HG03457 (cell line): ENCODE data around the gene MTX1.
"Not testable (repeated sequence)": the region's sequence is repeated elsewhere in the genome, so short reads cannot be mapped to it uniquely, and the experiment has no call there.

Experiments
- ATAC-seq: cut with Tn5 transposase; IDR thresholded peaks from one replicate; pipeline ENCODE4 v1.9.1; 2021; ENCODE audit warnings: moderate number of reproducible peaks; ENCODE audit not compliant: unreplicated experiment

MTX1 gene

DNA sequence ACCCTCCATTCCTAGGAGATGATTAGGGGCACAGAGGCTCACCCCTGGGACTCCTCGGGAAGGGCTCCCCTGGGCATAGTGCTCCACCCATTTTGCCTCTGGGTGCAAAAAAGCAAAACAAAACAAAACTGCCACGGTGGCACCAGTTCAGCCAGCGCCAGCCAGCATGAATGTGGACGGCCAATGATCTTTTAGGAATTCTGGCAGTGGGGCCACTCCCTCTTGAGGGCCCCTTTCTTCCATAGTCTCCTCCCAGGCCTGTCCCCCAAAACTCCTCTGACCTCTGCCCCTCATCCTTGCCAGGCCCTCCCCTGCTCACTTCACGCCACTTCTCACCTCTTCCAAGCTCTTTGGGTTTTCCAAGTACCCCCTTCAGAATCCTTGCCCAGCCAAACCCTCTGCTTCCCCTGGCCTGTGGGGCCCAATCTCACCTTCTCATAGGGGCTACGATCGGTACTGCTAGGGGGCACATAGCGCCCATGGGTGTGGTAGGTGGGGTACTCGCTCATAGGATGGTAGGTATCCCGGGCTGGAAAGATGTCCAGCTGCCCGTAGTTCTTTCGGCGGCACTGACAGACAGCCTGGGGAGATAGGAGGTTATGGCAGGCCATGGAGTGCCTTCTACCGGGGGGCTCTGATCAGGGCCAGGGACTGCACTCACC lies 21.6 kb upstream of the MTX1 start:
- no peak for ATAC-seq

DNA sequence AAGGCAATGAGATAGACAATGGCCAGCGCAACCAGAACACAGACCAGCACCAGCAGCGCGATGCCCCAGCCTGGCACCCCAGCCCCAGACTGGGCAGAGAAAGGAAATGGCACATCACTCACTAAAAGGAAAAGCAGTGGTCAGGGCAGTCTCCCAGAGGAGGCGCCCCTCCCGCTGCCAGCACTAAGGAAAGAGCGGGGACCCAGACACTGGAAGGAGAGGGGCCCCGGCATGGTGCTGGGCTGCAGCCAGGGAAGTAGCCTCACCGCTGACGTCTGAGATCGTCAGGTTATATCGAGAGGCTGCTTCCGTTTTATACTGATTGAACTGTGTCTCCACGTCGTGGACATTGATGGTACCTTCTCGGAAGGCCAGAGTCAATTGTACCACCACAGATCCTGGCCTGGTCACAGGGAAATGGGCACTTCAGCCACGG lies 21.0 kb upstream of the MTX1 start:
- no peak for ATAC-seq

DNA sequence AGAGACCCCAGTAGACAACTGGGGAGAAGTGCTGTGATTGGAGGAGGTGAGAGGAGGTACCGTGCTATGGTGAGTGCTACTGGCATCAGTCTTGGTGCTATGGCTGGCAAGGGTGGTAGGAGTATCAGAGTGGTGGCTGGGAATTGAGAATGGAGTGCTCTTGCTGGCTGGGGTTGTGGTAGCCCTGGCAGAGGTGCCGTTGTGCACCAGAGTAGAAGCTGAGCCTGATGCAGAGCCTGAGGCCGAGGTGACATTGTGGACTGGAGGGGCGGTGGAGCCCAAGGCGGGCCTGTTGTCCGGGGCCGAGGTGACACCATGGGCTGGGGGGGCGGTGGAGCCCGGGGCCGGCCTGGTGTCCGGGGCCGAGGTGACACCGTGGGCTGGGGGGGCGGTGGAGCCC lies 20.2 kb upstream of the MTX1 start:
- ATAC-seq: no peak

DNA sequence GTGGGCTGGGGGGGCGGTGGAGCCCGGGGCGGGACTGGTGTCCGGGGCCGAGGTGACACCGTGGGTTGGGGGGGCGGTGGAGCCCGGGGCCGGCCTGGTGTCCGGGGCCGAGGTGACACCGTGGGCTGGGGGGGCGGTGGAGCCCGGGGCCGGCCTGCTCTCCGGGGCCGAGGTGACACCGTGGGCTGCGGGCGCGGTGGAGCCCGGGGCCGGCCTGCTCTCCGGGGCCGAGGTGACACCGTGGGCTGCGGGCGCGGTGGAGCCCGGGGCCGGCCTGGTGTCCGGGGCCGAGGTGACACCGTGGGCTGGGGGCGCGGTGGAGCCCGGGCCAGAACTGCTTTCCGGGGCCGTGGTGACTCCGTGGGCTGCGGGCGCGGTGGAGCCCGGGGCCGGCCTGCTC lies 18.6 kb upstream of the MTX1 start:
- ATAC-seq: not testable (repeated sequence)

GRCh38 chr1:155191904-155192303 lies 16.6 kb upstream of the MTX1 start:
- ATAC-seq: no peak

GRCh38 chr1:155192346-155193274 lies 15.9 kb upstream of the MTX1 start:
- no peak for ATAC-seq

GRCh38 chr1:155193275-155193990 lies 15.1 kb upstream of the MTX1 start:
- peak; percentile 41 for ATAC-seq

DNA sequence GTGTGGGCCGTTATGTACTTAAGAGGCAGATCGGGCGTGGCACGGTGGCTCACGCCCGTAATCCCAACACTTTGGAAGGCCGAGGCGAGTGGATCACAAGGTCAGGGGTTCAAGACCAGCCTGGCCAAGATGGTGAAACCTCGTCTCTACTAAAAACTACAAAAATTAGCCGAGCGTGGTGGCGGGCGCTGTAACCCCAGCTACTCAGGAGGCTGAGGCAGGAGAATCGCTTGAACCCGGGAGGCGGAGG lies 14.6 kb upstream of the MTX1 start:
- not testable (repeated sequence) for ATAC-seq

GRCh38 chr1:155195201-155196102 lies 13.0 kb upstream of the MTX1 start:
- no peak for ATAC-seq

DNA sequence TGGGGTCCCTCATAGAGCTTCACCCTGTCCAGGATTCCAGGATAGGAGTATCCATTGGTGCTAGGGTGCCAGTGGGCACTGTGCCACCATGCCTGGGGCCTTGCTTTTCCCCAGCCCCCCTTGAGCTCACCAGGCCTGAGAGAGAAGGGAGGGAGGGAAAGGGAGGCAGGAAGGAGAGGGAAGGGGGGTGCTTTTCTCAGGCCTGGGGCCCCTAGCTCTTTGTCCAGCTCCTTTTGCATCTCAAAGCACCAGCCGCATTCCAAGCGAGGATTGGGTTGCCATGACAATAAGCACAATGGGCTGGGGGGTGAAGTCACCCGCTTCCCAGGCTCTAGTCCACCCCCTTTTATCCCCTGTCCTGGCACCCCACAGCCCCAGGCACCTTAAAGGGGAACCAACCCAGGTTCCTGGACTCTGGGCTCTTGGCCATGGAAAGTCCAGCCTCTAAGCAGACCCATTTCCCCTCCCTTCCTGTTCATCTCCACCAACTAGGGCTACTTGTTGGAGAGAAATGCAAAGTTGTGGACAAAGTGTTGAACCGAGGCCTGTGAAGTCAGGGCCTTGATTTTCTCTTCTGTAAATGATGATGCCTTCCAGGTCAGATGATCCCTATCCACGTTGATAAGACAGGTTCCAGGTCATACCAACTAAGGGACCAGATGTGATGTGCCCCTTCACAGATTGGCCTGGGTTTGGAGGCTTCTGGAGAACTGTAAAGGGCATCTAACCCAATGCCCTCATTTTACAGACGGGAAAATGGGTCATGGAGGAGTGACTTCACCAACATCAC lies 12.2 kb upstream of the MTX1 start:
- ATAC-seq: no peak

DNA sequence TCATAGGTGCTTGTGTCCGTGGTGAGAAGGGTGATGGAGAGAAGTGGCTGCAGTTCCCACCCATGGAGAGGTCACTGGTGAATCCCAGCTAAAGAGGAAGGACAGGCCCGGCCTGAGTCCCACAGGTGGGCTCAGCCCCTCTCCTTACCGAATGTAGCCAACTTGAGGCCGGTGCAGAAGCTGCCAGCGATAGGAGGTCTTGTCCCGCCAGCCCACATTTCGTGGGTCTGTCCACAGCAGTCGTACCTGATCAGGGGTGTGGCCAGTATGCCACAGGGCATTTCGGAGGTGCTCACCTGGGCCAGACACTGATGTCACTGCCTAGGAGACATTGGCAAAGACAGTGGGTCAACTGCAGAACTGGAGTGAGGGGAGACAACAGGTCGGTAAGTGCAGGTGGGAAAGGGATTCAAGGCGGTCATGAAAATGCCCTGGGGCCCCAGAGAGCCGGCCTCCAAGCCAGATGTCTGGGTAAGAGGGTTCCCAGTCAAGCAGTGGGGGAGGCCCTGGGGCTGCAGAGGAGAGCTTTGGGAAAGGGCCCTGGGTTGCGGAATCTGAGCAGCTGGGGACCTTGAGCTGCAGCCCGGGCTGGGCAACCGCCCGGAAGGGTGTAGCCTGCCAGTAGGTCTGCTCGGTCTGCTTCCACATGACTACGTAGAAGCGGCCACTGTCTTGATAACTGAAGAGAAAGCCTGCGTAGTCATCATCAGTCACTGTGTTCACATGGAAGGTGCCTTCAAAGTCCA lies 11.4 kb upstream of the MTX1 start:
- ATAC-seq: no peak

DNA sequence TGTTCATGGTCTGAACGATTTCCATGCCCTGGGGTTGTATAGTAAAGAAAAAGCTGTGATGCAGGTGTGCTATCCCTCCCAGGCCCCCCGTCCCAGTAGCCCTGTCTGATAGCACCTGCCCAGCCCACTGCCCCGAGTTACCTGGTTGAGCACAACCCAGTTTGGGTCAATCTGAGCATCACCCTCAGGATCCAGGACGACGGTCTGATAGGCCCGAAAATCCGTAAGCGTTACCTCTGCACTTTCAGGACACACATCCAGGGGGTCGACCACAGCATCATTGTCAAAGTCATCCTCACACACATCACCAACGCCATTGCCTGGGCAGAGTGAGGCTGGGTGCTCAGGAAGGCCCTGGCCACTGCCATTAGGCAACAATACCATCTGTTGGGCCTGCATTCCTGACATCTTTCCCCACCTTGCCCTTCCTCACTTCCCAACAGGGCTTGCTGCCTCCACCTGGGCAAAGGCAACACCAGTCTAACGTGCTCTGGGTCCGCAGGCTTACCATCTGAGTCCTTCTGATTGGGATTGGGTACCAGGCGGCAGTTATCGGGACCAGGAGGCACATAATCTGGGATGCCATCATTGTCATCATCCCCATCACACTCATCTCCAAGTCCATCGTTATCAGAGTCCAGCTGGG lies 10.5 kb upstream of the MTX1 start:
- no peak for ATAC-seq

- no peak for ATAC-seq
Observed at GRCh38 chr1:155198547-155198906, 10.0 kb upstream of the MTX1 start.

GRCh38 chr1:155199792-155200191 lies 8.7 kb upstream of the MTX1 start:
- no peak for ATAC-seq

- no peak for ATAC-seq
Observed at GRCh38 chr1:155200920-155201319, 7.6 kb upstream of the MTX1 start.

GRCh38 chr1:155202198-155202597 lies 6.3 kb upstream of the MTX1 start:
- no peak for ATAC-seq

- no peak for ATAC-seq
Observed at GRCh38 chr1:155202731-155203515, 5.6 kb upstream of the MTX1 start.

DNA sequence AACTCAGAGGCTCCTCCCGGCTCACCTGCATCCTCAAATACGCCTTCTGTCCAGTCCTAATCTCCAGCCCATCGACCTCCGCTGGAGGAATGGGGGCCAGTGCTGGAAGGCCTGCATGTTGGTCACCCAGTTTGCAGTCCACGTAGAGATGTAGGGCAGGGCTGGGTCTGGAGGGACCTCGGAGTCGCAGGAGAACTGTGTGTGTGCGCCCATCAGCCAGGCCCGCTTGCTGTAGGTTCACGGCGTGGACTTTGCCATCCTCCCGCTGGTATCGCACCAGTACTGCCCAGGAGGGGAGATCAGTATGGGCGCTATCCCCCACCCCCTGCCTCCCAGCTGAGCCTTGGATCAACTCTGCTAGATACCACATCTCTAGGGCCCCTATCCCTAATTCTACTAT lies 3.5 kb upstream of the MTX1 start:
- ATAC-seq: no peak
